Measurements from ENCODE around the gene GPR156.
"Not testable (repeated sequence)": the region's sequence is repeated elsewhere in the genome, so short reads cannot be mapped to it uniquely, and the experiment has no call there.

GPR156 gene

GRCh38 chr3:120245386-120245785 lies 39.6 kb downstream of the GPR156 start:
- no peak overlapping the region for H3K4me3 ChIP-seq (replicated peaks; ENCODE audit: low read depth, low read length)
- TF ChIP-seq CTCF (IDR thresholded peaks at IDR 0.05; ENCODE audit: low read length, missing control alignments) = no peak
- DNase-seq (ENCODE audit: low read depth) = no peak

- no peak for TF ChIP-seq CTCF (IDR thresholded peaks at IDR 0.05; ENCODE audit: low read length, missing control alignments)
- no peak overlapping the region for H3K4me3 ChIP-seq (replicated peaks; ENCODE audit: low read depth, low read length)
- peak; percentile 6 for DNase-seq (ENCODE audit: low read depth)
Observed at GRCh38 chr3:120244834-120245225, 40.2 kb downstream of the GPR156 start.

GRCh38 chr3:120239644-120240043 lies 45.4 kb downstream of the GPR156 start:
- TF ChIP-seq CTCF (IDR thresholded peaks at IDR 0.05; ENCODE audit: low read length, missing control alignments) = no peak
- DNase-seq (ENCODE audit: low read depth) = no peak
- no peak overlapping the region for H3K4me3 ChIP-seq (replicated peaks; ENCODE audit: low read depth, low read length)

GRCh38 chr3:120227710-120228347 lies 57.2 kb downstream of the GPR156 start:
- DNase-seq (ENCODE audit: low read depth) = no peak
- no peak overlapping the region for H3K4me3 ChIP-seq (replicated peaks; ENCODE audit: low read depth, low read length)
- TF ChIP-seq CTCF (IDR thresholded peaks at IDR 0.05; ENCODE audit: low read length, missing control alignments) = no peak

DNA sequence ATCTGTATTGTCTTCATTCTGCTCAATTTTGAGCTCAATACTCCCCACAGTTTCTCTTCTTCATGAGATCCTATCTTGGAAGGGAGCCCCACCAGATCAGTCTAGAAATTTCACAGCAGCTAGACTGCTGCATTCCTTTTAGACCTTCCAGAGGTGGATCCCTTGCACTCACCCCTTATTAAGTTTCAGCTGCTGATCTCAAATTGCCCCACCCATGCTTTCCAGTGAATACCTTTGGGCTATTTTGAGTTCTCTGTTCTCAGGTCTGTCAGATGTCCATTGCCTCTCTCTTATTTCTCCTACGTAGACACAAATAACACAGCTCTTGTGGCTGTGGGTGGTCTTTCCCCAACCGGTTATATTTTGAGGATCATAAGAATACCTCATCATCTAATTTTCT lies 60.8 kb downstream of the GPR156 start:
- no peak for DNase-seq (ENCODE audit: low read depth)
- no peak for TF ChIP-seq CTCF (IDR thresholded peaks at IDR 0.05; ENCODE audit: low read length, missing control alignments)
- no peak overlapping the region for H3K4me3 ChIP-seq (replicated peaks; ENCODE audit: low read depth, low read length)

DNA sequence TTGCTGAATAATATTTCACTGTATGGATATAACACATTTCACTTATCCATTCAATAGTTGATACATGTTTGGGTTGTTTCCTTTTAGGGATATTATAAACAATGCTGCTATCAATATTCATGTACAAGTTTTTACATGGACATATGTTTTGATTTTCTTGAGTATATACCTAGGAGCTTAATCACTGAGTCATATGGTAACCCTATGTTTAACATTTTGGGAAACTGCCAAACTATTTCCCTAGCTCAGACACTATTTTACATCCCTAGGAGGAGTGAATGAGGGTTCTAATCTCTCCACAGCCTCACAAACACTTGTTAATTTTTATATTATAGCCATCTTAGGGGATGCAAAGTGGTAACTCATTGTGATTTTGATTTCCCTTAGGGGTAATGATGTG lies 66.0 kb downstream of the GPR156 start:
- TF ChIP-seq CTCF (IDR thresholded peaks at IDR 0.05; ENCODE audit: low read length, missing control alignments) = no peak
- no peak overlapping the region for H3K4me3 ChIP-seq (replicated peaks; ENCODE audit: low read depth, low read length)
- no peak for DNase-seq (ENCODE audit: low read depth)

DNA sequence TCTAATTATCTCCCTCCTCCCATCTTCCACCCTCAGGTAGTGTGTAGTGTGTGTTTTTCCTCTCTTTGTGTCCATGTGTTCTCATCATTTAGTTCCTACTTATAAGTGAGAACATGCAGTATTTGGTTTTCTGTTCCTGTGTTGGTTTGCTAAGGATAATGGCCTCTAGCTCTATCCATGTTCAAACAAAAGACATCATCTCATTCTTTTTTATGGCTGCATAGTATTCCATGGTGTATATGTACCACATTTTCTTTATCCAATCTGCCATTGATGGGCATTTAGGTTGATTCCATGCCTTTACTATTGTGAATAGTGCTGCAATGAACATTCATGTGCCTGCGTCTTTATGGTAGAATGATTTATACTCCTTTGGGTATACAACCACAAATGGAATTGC lies 68.4 kb downstream of the GPR156 start:
- not testable (repeated sequence) for DNase-seq (ENCODE audit: low read depth); H3K4me3 ChIP-seq (replicated peaks; ENCODE audit: low read depth, low read length)

All from fibroblast of pulmonary artery (primary cell).